ENCODE results near the gene RNF207. TPM values are rescaled to one million over a fixed set of nuclear protein-coding genes. Genes with fewer than 3 reads are reported as not detected.

The RNF207 gene
- total and polyA plus RNA-seq, 4 donors = 3.3 to 13.7 (median 5.8) TPM

DNA sequence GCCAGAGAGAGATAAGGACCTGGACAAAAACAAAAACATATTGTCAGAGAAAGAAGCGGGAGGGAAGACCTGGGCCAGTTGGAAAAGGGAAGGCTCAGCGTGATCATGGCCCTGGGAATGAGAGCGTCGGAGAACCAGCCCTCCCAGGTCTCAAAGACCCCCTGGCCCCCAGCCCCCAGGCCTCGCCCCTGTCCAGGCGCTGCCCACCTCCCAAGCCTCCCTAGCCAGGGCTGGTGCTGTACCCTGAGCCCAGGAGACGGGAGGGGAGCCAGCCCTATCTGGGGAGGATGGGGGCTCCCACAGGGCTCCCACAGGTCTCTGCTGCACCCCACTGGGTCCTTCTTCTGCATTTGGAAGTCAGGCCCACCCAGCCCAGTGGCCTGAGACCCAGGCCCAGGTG lies 40.9 kb upstream of the RNF207 start:
- TF ChIP-seq JUND (IDR thresholded peaks at IDR 0.05) (no peak), RAD21 (IDR thresholded peaks at IDR 0.05) (no peak), NR2F2 (IDR thresholded peaks at IDR 0.05) (no peak), HNF4G (IDR thresholded peaks at IDR 0.05) (no peak), FOXA2 (IDR thresholded peaks at IDR 0.05) (no peak)
- H3K9me3 ChIP-seq (ENCODE audit: control insufficient read depth in 4 of 4, low read length in 3 of 4) = no peaks in the 10 kb centered on the region
- no peaks in the 10 kb centered on the region for H3K4me1 ChIP-seq (ENCODE audit: control insufficient read depth in 4 of 4, insufficient read depth in 4 of 4, low read length in 3 of 4)
- no peaks in the 10 kb centered on the region for H3K36me3 ChIP-seq (ENCODE audit: control insufficient read depth in 4 of 4, insufficient read depth in 3 of 4, low read depth in 1 of 4, low read length in 3 of 4)
- WGBS = 67% methylated on average over 7 of the region's 7 CpGs
- DNase-seq (ENCODE audit: low spot score) = no peak
- no peak overlapping the region for H3K27ac ChIP-seq (ENCODE audit: low read depth in 1 of 2, low read length in 2 of 2)
- no peaks in the 10 kb centered on the region for H3K27me3 ChIP-seq (ENCODE audit: control insufficient read depth in 4 of 4, insufficient read depth in 4 of 4, low read length in 3 of 4)
- no peak overlapping the region for H3K9ac ChIP-seq (ENCODE audit: low read depth in 1 of 2, low read length in 2 of 2)
- no peak overlapping the region for H3K4me3 ChIP-seq (ENCODE audit: low read depth in 1 of 3, low read length in 3 of 3)

DNA sequence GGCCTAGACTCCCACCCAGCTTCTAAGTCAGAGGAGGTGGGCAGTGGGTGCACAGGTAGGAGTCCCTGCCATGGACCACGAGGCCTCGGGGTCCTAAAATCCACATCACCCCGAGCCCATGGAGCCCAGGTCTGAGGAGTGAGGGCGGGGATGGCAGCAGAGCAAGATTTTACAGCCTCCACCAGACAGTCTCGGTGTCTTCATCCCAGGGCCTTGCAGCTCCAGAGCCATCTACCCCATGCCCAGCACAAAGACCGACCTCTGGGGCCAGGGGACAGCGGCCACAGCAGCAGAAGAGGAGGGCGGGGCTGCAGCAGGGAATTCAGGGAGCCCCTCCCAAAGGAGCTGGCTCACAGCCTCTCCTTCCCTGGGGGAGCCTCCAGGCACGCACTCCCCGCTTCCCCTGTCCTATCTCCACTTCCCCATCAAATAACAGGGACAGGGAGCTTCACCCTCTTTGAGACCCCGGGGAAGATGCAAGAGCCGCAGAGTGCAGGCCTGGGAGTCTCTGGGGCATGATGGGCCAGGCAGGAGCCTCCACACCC lies 40.4 kb upstream of the RNF207 start:
- H3K27me3 ChIP-seq (ENCODE audit: control insufficient read depth in 4 of 4, insufficient read depth in 4 of 4, low read length in 3 of 4) = no peaks in the 10 kb centered on the region
- no peak overlapping the region for H3K9ac ChIP-seq (ENCODE audit: low read depth in 1 of 2, low read length in 2 of 2)
- no peak for DNase-seq (ENCODE audit: low spot score)
- 64% methylated on average over 12 of the region's 12 CpGs for WGBS
- TF ChIP-seq FOXA2 (IDR thresholded peaks at IDR 0.05) = no peak
- no peak for TF ChIP-seq RAD21 (IDR thresholded peaks at IDR 0.05)
- TF ChIP-seq ZBTB33 (IDR thresholded peaks at IDR 0.05) = no peak
- no peak for TF ChIP-seq EGR1 (IDR thresholded peaks at IDR 0.05; ENCODE audit: low read depth in 2 of 2)
- no peaks in the 10 kb centered on the region for H3K4me1 ChIP-seq (ENCODE audit: control insufficient read depth in 4 of 4, insufficient read depth in 4 of 4, low read length in 3 of 4)
- H3K36me3 ChIP-seq (ENCODE audit: control insufficient read depth in 4 of 4, insufficient read depth in 3 of 4, low read depth in 1 of 4, low read length in 3 of 4) = no peaks in the 10 kb centered on the region
- H3K9me3 ChIP-seq (ENCODE audit: control insufficient read depth in 4 of 4, low read length in 3 of 4) = no peaks in the 10 kb centered on the region
- no peak overlapping the region for H3K4me3 ChIP-seq (ENCODE audit: low read depth in 1 of 3, low read length in 3 of 3)
- H3K27ac ChIP-seq (ENCODE audit: low read depth in 1 of 2, low read length in 2 of 2) = no peak overlapping the region

GRCh38 chr1:6166221-6166620 lies 39.7 kb upstream of the RNF207 start:
- 49% methylated on average over 10 of the region's 10 CpGs for WGBS
- TF ChIP-seq, protein P1, sequence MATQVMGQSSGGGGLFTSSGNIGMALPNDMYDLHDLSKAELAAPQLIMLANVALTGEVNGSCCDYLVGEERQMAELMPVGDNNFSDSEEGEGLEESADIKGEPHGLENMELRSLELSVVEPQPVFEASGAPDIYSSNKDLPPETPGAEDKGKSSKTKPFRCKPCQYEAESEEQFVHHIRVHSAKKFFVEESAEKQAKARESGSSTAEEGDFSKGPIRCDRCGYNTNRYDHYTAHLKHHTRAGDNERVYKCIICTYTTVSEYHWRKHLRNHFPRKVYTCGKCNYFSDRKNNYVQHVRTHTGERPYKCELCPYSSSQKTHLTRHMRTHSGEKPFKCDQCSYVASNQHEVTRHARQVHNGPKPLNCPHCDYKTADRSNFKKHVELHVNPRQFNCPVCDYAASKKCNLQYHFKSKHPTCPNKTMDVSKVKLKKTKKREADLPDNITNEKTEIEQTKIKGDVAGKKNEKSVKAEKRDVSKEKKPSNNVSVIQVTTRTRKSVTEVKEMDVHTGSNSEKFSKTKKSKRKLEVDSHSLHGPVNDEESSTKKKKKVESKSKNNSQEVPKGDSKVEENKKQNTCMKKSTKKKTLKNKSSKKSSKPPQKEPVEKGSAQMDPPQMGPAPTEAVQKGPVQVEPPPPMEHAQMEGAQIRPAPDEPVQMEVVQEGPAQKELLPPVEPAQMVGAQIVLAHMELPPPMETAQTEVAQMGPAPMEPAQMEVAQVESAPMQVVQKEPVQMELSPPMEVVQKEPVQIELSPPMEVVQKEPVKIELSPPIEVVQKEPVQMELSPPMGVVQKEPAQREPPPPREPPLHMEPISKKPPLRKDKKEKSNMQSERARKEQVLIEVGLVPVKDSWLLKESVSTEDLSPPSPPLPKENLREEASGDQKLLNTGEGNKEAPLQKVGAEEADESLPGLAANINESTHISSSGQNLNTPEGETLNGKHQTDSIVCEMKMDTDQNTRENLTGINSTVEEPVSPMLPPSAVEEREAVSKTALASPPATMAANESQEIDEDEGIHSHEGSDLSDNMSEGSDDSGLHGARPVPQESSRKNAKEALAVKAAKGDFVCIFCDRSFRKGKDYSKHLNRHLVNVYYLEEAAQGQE (IDR thresholded peaks at IDR 0.05) = no peak
- TF ChIP-seq MAX (IDR thresholded peaks at IDR 0.05) (no peak), HNF4A (conservative IDR thresholded peaks at IDR 0.05) (no peak), NR2F2 (IDR thresholded peaks at IDR 0.05) (no peak), EGR1 (IDR thresholded peaks at IDR 0.05; ENCODE audit: low read depth in 2 of 2) (no peak), YY1 (IDR thresholded peaks at IDR 0.05) (no peak), FOXA2 (IDR thresholded peaks at IDR 0.05) (no peak)
- TF ChIP-seq, protein P2, sequence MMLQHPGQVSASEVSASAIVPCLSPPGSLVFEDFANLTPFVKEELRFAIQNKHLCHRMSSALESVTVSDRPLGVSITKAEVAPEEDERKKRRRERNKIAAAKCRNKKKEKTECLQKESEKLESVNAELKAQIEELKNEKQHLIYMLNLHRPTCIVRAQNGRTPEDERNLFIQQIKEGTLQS (IDR thresholded peaks at IDR 0.05) = no peak
- no peaks in the 10 kb centered on the region for H3K36me3 ChIP-seq (ENCODE audit: control insufficient read depth in 4 of 4, insufficient read depth in 3 of 4, low read depth in 1 of 4, low read length in 3 of 4)
- no peak overlapping the region for H3K9ac ChIP-seq (ENCODE audit: low read depth in 1 of 2, low read length in 2 of 2)
- no peak overlapping the region for H3K4me3 ChIP-seq (ENCODE audit: low read depth in 1 of 3, low read length in 3 of 3)
- no peak overlapping the region for H3K27ac ChIP-seq (ENCODE audit: low read depth in 1 of 2, low read length in 2 of 2)
- no peaks in the 10 kb centered on the region for H3K27me3 ChIP-seq (ENCODE audit: control insufficient read depth in 4 of 4, insufficient read depth in 4 of 4, low read length in 3 of 4)
- no peak for DNase-seq (ENCODE audit: low spot score)
- H3K9me3 ChIP-seq (ENCODE audit: control insufficient read depth in 4 of 4, low read length in 3 of 4) = no peaks in the 10 kb centered on the region
- H3K4me1 ChIP-seq (ENCODE audit: control insufficient read depth in 4 of 4, insufficient read depth in 4 of 4, low read length in 3 of 4) = no peaks in the 10 kb centered on the region
